Measurements from ENCODE around the gene ZNF598. TPM values are rescaled to one million over a fixed set of nuclear protein-coding genes. Genes with fewer than 3 reads are reported as not detected.

ZNF598 gene
- total and polyA plus RNA-seq, 2 of the 13 experiments (the other 11 are each of a cell fraction or from before 2014, with no cell fraction given), result 13.5 to 14.2 TPM

DNA sequence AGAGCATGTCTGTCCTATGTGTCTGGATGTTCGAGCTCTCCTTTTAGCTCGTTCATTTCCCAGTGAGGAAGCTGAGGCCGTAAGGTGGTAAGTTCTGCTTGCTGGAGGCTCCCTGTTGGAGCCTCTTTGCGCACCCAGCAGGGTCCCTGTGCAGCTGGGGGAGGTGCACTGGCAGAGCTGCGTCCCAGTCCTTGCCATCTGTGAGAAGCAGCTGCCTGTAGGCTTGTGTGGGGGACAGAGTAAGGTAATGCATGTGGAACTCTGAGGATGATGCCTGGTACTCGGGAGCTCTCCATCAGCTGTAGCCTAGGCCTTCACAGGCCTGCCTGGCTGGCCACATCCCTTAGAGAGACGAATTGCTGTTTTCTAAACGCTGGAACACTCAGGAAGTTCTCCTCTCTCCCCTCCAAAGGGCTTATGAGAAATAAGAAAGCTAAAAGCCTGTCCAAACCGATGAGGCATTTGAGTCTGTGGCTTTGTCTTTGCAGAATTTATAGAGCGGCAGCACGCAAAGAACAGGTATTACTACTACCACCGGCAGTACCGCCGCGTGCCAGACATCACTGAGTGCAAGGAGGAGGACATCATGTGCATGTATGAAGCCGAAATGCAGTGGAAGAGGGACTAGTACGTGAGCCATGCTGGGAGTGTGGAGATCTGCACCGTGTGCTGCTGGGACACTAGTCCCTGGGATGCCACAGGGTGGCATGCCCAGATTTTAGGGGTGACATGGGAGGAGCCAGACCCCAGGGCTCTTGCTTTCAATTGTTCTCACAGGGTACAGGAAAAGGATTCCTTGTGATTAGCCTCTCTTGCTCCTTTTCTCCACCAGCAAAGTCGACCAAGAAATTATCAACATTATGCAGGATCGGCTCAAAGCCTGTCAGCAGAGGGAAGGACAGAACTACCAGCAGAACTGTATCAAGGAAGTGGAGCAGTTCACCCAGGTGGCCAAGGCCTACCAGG, 48.7 kb downstream of the ZNF598 start (continued):
- TF ChIP-seq CREB1 (IDR thresholded peaks at IDR 0.05) (no peak), CREB1 (CRISPR knock-in tag; IDR thresholded peaks at IDR 0.05) (no peak), ZNF343 (CRISPR knock-in tag; IDR thresholded peaks at IDR 0.05) (no peak), SOX6 (IDR thresholded peaks at IDR 0.05) (no peak), SOX6 (CRISPR knock-in tag; IDR thresholded peaks at IDR 0.05) (no peak), SSRP1 (CRISPR knock-in tag; IDR thresholded peaks at IDR 0.05) (peak; percentile 90; the same call in 1 of the 2 replicates), SUZ12 (IDR thresholded peaks at IDR 0.05; ENCODE audit: low read depth, low read length) (no peak), ZSCAN25 (CRISPR knock-in tag; IDR thresholded peaks at IDR 0.05) (0 out of 2 replicates have a peak, but pooled peaks have one; percentile 17), ZNF781 (CRISPR knock-in tag; IDR thresholded peaks at IDR 0.05; ENCODE audit: borderline replicate concordance, not compliant biosample characterization) (peak; percentile 79), TEAD3 (CRISPR knock-in tag; optimal IDR thresholded peaks at IDR 0.05; ENCODE audit: borderline replicate concordance) (no peak), ZNF510 (CRISPR knock-in tag; IDR thresholded peaks at IDR 0.05; ENCODE audit: low read depth) (no peak), SIX1 (CRISPR knock-in tag; IDR thresholded peaks at IDR 0.05; ENCODE audit: borderline replicate concordance) (no peak), ZNF383 (CRISPR knock-in tag; IDR thresholded peaks at IDR 0.05; ENCODE audit: borderline replicate concordance) (no peak), ZNF7 (CRISPR knock-in tag; IDR thresholded peaks at IDR 0.05) (no peak), ZNF354B (CRISPR knock-in tag; IDR thresholded peaks at IDR 0.05) (no peak), KAT8 (CRISPR knock-in tag; IDR thresholded peaks at IDR 0.05) (no peak), ZBTB1 (CRISPR knock-in tag; IDR thresholded peaks at IDR 0.05; ENCODE audit: borderline replicate concordance) (no peak)
- TF ChIP-seq, protein P1, sequence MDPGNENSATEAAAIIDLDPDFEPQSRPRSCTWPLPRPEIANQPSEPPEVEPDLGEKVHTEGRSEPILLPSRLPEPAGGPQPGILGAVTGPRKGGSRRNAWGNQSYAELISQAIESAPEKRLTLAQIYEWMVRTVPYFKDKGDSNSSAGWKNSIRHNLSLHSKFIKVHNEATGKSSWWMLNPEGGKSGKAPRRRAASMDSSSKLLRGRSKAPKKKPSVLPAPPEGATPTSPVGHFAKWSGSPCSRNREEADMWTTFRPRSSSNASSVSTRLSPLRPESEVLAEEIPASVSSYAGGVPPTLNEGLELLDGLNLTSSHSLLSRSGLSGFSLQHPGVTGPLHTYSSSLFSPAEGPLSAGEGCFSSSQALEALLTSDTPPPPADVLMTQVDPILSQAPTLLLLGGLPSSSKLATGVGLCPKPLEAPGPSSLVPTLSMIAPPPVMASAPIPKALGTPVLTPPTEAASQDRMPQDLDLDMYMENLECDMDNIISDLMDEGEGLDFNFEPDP (CRISPR knock-in tag; conservative IDR thresholded peaks at IDR 0.05), result no peak
- TF ChIP-seq, protein P2, sequence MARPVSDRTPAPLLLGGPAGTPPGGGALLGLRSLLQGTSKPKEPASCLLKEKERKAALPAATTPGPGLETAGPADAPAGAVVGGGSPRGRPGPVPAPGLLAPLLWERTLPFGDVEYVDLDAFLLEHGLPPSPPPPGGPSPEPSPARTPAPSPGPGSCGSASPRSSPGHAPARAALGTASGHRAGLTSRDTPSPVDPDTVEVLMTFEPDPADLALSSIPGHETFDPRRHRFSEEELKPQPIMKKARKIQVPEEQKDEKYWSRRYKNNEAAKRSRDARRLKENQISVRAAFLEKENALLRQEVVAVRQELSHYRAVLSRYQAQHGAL (CRISPR knock-in tag; IDR thresholded peaks at IDR 0.05; ENCODE audit: not compliant biosample characterization), result no peak
- TF ChIP-seq, protein P3, sequence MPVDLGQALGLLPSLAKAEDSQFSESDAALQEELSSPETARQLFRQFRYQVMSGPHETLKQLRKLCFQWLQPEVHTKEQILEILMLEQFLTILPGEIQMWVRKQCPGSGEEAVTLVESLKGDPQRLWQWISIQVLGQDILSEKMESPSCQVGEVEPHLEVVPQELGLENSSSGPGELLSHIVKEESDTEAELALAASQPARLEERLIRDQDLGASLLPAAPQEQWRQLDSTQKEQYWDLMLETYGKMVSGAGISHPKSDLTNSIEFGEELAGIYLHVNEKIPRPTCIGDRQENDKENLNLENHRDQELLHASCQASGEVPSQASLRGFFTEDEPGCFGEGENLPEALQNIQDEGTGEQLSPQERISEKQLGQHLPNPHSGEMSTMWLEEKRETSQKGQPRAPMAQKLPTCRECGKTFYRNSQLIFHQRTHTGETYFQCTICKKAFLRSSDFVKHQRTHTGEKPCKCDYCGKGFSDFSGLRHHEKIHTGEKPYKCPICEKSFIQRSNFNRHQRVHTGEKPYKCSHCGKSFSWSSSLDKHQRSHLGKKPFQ (CRISPR knock-in tag; IDR thresholded peaks at IDR 0.05; ENCODE audit: insufficient replicate concordance), result no peak
- TF ChIP-seq, protein P4, sequence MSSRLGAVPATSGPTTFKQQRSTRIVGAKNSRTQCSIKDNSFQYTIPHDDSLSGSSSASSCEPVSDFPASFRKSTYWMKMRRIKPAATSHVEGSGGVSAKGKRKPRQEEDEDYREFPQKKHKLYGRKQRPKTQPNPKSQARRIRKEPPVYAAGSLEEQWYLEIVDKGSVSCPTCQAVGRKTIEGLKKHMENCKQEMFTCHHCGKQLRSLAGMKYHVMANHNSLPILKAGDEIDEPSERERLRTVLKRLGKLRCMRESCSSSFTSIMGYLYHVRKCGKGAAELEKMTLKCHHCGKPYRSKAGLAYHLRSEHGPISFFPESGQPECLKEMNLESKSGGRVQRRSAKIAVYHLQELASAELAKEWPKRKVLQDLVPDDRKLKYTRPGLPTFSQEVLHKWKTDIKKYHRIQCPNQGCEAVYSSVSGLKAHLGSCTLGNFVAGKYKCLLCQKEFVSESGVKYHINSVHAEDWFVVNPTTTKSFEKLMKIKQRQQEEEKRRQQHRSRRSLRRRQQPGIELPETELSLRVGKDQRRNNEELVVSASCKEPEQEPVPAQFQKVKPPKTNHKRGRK (CRISPR knock-in tag; IDR thresholded peaks at IDR 0.05), result no peak
- TF ChIP-seq, protein P5, sequence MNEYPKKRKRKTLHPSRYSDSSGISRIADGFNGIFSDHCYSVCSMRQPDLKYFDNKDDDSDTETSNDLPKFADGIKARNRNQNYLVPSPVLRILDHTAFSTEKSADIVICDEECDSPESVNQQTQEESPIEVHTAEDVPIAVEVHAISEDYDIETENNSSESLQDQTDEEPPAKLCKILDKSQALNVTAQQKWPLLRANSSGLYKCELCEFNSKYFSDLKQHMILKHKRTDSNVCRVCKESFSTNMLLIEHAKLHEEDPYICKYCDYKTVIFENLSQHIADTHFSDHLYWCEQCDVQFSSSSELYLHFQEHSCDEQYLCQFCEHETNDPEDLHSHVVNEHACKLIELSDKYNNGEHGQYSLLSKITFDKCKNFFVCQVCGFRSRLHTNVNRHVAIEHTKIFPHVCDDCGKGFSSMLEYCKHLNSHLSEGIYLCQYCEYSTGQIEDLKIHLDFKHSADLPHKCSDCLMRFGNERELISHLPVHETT (CRISPR knock-in tag; conservative IDR thresholded peaks at IDR 0.05), result no peak; the same call in 1 of the 2 replicates
- TF ChIP-seq, protein P6, sequence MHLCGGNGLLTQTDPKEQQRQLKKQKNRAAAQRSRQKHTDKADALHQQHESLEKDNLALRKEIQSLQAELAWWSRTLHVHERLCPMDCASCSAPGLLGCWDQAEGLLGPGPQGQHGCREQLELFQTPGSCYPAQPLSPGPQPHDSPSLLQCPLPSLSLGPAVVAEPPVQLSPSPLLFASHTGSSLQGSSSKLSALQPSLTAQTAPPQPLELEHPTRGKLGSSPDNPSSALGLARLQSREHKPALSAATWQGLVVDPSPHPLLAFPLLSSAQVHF (CRISPR knock-in tag; IDR thresholded peaks at IDR 0.05), result peak; percentile 73

Measured in HepG2 (cell line).